ENCODE results near the gene LOXL1.

Gene LOXL1

GRCh38 chr15:73901126-73901810 is 25.0 kb upstream of the LOXL1 start:
- no peak for TF ChIP-seq TCF4 (CRISPR knock-in tag; IDR thresholded peaks at IDR 0.05; ENCODE audit: borderline replicate concordance)
- TF ChIP-seq, protein P1, sequence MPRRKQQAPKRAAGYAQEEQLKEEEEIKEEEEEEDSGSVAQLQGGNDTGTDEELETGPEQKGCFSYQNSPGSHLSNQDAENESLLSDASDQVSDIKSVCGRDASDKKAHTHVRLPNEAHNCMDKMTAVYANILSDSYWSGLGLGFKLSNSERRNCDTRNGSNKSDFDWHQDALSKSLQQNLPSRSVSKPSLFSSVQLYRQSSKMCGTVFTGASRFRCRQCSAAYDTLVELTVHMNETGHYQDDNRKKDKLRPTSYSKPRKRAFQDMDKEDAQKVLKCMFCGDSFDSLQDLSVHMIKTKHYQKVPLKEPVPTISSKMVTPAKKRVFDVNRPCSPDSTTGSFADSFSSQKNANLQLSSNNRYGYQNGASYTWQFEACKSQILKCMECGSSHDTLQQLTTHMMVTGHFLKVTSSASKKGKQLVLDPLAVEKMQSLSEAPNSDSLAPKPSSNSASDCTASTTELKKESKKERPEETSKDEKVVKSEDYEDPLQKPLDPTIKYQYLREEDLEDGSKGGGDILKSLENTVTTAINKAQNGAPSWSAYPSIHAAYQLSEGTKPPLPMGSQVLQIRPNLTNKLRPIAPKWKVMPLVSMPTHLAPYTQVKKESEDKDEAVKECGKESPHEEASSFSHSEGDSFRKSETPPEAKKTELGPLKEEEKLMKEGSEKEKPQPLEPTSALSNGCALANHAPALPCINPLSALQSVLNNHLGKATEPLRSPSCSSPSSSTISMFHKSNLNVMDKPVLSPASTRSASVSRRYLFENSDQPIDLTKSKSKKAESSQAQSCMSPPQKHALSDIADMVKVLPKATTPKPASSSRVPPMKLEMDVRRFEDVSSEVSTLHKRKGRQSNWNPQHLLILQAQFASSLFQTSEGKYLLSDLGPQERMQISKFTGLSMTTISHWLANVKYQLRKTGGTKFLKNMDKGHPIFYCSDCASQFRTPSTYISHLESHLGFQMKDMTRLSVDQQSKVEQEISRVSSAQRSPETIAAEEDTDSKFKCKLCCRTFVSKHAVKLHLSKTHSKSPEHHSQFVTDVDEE (CRISPR knock-in tag; IDR thresholded peaks at IDR 0.05): no peak
- TF ChIP-seq OSR1 (CRISPR knock-in tag; IDR thresholded peaks at IDR 0.05): no peak
- TF ChIP-seq ZC3H10 (CRISPR knock-in tag; IDR thresholded peaks at IDR 0.05): no peak
- TF ChIP-seq CREB5 (CRISPR knock-in tag; IDR thresholded peaks at IDR 0.05; ENCODE audit: low read depth): no peak
- TF ChIP-seq ESRRG (CRISPR knock-in tag; IDR thresholded peaks at IDR 0.05): no peak
- no peak for TF ChIP-seq SNAI2 (CRISPR knock-in tag; IDR thresholded peaks at IDR 0.05)
- no peak for TF ChIP-seq ZFP3 (CRISPR knock-in tag; IDR thresholded peaks at IDR 0.05)
- no peak for TF ChIP-seq ZFP30 (CRISPR knock-in tag; IDR thresholded peaks at IDR 0.05)
- TF ChIP-seq PPARA (CRISPR knock-in tag; IDR thresholded peaks at IDR 0.05; ENCODE audit: borderline replicate concordance): no peak
- ATAC-seq: no peak

GRCh38 chr15:73902121-73903020 is 23.9 kb upstream of the LOXL1 start:
- no peak for TF ChIP-seq RARB (CRISPR knock-in tag; IDR thresholded peaks at IDR 0.05)
- TF ChIP-seq ESRRG (CRISPR knock-in tag; IDR thresholded peaks at IDR 0.05): no peak
- TF ChIP-seq SNAI2 (CRISPR knock-in tag; IDR thresholded peaks at IDR 0.05): no peak
- no peak for TF ChIP-seq CREB5 (CRISPR knock-in tag; IDR thresholded peaks at IDR 0.05; ENCODE audit: low read depth)
- TF ChIP-seq ZNF70 (CRISPR knock-in tag; IDR thresholded peaks at IDR 0.05): no peak
- ATAC-seq: no peak

DNA sequence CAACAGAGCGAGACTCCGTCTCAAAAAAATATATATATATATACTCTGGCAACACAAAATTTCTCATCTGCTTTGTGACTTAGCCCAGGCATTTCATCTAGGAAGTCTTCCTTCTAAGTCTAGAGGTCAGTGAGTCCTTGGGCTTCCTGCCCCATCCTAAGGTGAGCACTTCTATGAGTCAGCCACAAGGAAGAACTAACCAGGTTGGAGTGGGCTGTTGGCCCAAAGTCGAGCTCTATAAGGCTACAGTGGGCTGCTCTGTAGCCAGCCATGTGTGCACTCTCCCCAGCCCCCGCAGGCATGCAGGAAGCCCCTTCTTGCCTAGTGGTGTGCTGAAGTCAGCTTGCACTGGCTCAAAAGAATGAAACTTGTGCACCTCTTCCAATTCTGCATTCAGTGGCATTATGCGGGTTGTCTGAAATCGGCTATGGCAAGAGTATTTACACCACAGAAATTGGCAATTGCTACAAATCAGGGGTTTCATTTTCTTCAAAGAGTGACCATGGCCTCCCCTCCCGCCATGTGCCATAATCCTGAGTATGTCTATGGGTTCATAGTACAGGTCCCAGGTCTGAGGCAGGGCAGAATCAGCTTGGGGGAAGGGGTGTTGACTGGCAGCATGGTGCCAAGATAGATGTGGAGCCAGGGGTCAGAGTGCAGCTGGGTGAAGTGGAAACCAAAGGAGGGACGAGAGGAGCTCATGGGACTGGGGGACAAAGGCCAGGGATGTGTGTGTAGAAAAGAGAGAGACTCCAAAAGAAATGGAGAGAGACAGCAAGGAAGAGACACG is 22.0 kb upstream of the LOXL1 start:
- TF ChIP-seq ISL1 (CRISPR knock-in tag; IDR thresholded peaks at IDR 0.05) (no peak), ZFP3 (CRISPR knock-in tag; IDR thresholded peaks at IDR 0.05) (no peak), RARB (CRISPR knock-in tag; IDR thresholded peaks at IDR 0.05) (no peak)
- TF ChIP-seq, protein P2, sequence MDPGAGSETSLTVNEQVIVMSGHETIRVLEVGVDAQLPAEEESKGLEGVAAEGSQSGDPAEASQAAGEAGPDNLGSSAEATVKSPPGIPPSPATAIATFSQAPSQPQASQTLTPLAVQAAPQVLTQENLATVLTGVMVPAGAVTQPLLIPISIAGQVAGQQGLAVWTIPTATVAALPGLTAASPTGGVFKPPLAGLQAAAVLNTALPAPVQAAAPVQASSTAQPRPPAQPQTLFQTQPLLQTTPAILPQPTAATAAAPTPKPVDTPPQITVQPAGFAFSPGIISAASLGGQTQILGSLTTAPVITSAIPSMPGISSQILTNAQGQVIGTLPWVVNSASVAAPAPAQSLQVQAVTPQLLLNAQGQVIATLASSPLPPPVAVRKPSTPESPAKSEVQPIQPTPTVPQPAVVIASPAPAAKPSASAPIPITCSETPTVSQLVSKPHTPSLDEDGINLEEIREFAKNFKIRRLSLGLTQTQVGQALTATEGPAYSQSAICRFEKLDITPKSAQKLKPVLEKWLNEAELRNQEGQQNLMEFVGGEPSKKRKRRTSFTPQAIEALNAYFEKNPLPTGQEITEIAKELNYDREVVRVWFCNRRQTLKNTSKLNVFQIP (CRISPR knock-in tag; IDR thresholded peaks at IDR 0.05; ENCODE audit: borderline replicate concordance, low read depth): no peak
- ATAC-seq: no peak

DNA sequence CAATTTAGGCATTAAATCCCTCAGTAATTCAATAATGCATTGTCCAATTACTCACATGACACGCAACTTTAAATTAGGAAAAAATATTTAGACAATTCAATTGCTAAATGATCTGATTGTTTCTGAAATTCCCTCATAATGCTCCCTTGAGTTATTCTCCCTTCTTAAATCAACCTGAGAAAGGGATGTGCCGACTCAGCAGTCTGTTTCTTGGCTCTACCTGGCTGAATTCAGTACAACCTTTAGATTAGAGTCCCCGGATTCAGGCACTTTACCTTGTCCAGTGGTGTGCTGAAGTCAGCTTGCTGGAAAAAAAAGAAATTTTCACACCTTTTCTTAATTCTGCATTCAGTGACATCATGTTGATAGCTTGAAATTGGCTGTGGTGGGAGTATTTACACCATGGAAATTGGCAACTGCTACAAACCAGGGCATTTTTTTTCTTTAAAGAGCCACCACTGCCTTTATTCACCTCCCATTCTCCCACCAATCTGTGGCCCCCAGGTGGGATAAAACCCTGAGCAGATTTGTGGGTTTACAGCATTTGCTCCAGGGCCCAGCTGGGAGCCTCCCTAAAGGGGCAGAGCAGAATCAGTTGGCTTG is 20.9 kb upstream of the LOXL1 start:
- no peak for ATAC-seq
- TF ChIP-seq TCF4 (CRISPR knock-in tag; IDR thresholded peaks at IDR 0.05; ENCODE audit: borderline replicate concordance) (no peak), CREB5 (CRISPR knock-in tag; IDR thresholded peaks at IDR 0.05; ENCODE audit: low read depth) (no peak), PPARA (CRISPR knock-in tag; IDR thresholded peaks at IDR 0.05; ENCODE audit: borderline replicate concordance) (no peak), TOX (CRISPR knock-in tag; IDR thresholded peaks at IDR 0.05; ENCODE audit: borderline replicate concordance) (no peak)
